K562 (cell line): ENCODE data around the gene SELENOI. TPM values are rescaled to one million over a fixed set of nuclear protein-coding genes. Genes with fewer than 3 reads are reported as not detected.

Source experiments
- ATAC-seq: fragments of 200-7000 bp; cut with Tn5 transposase; 3 replicates; pipeline ENCODE4 v1.9.1; 2020; ENCODE audit warnings: moderate library complexity
- BruUV-seq: library from RNA; stranded (reverse); fragments of 400-500 nt; replicated peaks from 2 replicates; lab custom pipeline; 2021; lab: Mats Ljungman, UMichigan
- CTCF ChIA-PET: fragments of 300-600 bp; formaldehyde crosslinking; extraction: SDS; loops from one replicate; lab custom pipeline; 2021; ENCODE audit warnings: low intra/inter-chr PET ratio; lab: Yijun Ruan, JAX
- POLR2A ChIA-PET: fragments of 300-600, 350-650 bp; sonication (Branson Sonifier 250); formaldehyde crosslinking; extraction: SDS; loops from one replicate; lab custom pipeline; 2021; ENCODE audit warnings: antibody characterized with exemption, inconsistent platforms; lab: Yijun Ruan, JAX
- DNase-seq, 4 experiments: peaks; one replicate each; pipeline versions ENCODE4 v3.0.0 to v3.0.0-alpha.2; 2011 to 2018; ENCODE audit warnings: low spot score in 3 of 4, mixed read lengths in 3 of 4; ENCODE audit errors: extremely low read depth in 1 of 4
- FAIRE-seq: peaks from 2 replicates; lab custom pipeline; 2011; peaks lifted over from hg19 to GRCh38; lab: Jason Lieb, UNC
- H2AFZ ChIP-seq: 2 replicates; pipeline ENCODE4 v1.6.0; 2011; ENCODE audit warnings: low read depth, low read length, control low read depth, inconsistent platforms
- H3K27ac ChIP-seq: fragments of 200-600 bp; 3 replicates; pipeline ENCODE4 v1.8.0; 2011; ENCODE audit warnings: low read depth, mild to moderate bottlenecking, control low read depth, inconsistent platforms, low read length, moderate library complexity, mixed read lengths; ENCODE audit errors: extremely low read depth
- H3K27me3 ChIP-seq, 2 experiments: fragments of 300-600 bp in 1 of 2; 2 replicates in 1 of 2; 3 replicates in 1 of 2; pipeline versions ENCODE4 v1.6.0 to v1.8.0; 2011; ENCODE audit warnings: inconsistent platforms in 2 of 2, low read length in 2 of 2, mild to moderate bottlenecking in 1 of 2, mixed read lengths in 1 of 2, moderate library complexity in 1 of 2; ENCODE audit not compliant: control insufficient read depth in 2 of 2, insufficient read depth in 2 of 2
- H3K36me3 ChIP-seq: fragments of 300-600 bp; 3 replicates; pipeline ENCODE4 v1.8.0; 2011; ENCODE audit warnings: mild to moderate bottlenecking, low read length, inconsistent platforms; ENCODE audit not compliant: control insufficient read depth, insufficient read depth
- H3K4me1 ChIP-seq, 2 experiments: fragments of 200-600 bp in 1 of 2; replicated peaks in 1 of 2; 2 replicates in 1 of 2; 3 replicates in 1 of 2; pipeline versions ENCODE4 v1.5.1 to v1.8.0; 2011; ENCODE audit warnings: inconsistent platforms in 2 of 2, low read length in 2 of 2, mild to moderate bottlenecking in 1 of 2, mixed read lengths in 1 of 2, moderate library complexity in 1 of 2; ENCODE audit not compliant: control insufficient read depth in 2 of 2, insufficient read depth in 2 of 2
- H3K4me2 ChIP-seq: 2 replicates; pipeline ENCODE4 v1.6.1; 2011; ENCODE audit warnings: low read length, control low read depth, inconsistent platforms, mixed read lengths; ENCODE audit not compliant: insufficient read depth
- H3K4me3 ChIP-seq: fragments of 200-600 bp; sonication (generic), shearing (Covaris generic); 2 replicates; pipeline ENCODE4 v1.5.1; 2016; ENCODE audit warnings: control low read depth, inconsistent platforms
- H3K79me2 ChIP-seq: fragments of 200-600 bp; 3 replicates; pipeline ENCODE4 v1.8.0; 2011; ENCODE audit warnings: low read length, inconsistent platforms; ENCODE audit not compliant: control insufficient read depth, insufficient read depth
- H3K9ac ChIP-seq, 2 experiments: 2 replicates each; pipeline versions ENCODE4 v1.6.0 to v1.6.1; 2011; ENCODE audit warnings: low read depth in 2 of 2, low read length in 2 of 2, control low read depth in 1 of 2, inconsistent platforms in 1 of 2, mild to moderate bottlenecking in 1 of 2, mixed read lengths in 1 of 2; ENCODE audit not compliant: insufficient read depth in 1 of 2
- H3K9me1 ChIP-seq: one replicate; pipeline ENCODE4 v1.6.0; 2011; ENCODE audit warnings: inconsistent platforms, mild to moderate bottlenecking, low read length, moderate library complexity; ENCODE audit not compliant: control insufficient read depth, insufficient read depth
- H3K9me3 ChIP-seq: replicated peaks from 2 replicates; pipeline ENCODE4 v1.5.1; 2011; ENCODE audit warnings: low read depth, low read length, inconsistent platforms; ENCODE audit not compliant: control insufficient read depth, insufficient read depth
- H4K20me1 ChIP-seq: replicated peaks from 2 replicates; pipeline ENCODE4 v1.6.1; 2011; ENCODE audit warnings: low read length, inconsistent platforms, mixed read lengths; ENCODE audit not compliant: control insufficient read depth, insufficient read depth
- ATF3 ChIP-seq, 2 experiments: fragments of 450-650 bp in 1 of 2; sonication (generic) in 1 of 2; formaldehyde crosslinking in 1 of 2; IDR thresholded peaks in 1 of 2; conservative IDR thresholded peaks in 1 of 2; 2 replicates each; pipeline versions ENCODE4 v1.6.1 to v1.8.1; 2016 to 2023; ENCODE audit warnings: mild to moderate bottlenecking in 2 of 2, moderate library complexity in 2 of 2, inconsistent platforms in 1 of 2, missing genetic modification reagents in 1 of 2
- BACH1 ChIP-seq: fragments of 200-800 bp; sonication (Bioruptor generic); IDR thresholded peaks from 2 replicates; pipeline ENCODE4 v1.6.1; 2016; ENCODE audit warnings: missing genetic modification characterization, missing compliant biosample characterization
- EP400 ChIP-seq: fragments of 450-650 bp; IDR thresholded peaks from 2 replicates; pipeline ENCODE4 v1.6.1; 2017; ENCODE audit warnings: antibody characterized with exemption, mild to moderate bottlenecking, moderate library complexity
- FOXA1 ChIP-seq: fragments of 450-650 bp; IDR thresholded peaks from 2 replicates; pipeline ENCODE4 v1.6.1; 2016; ENCODE audit warnings: mild to moderate bottlenecking, borderline replicate concordance
- GATAD2A ChIP-seq: fragments of 450-650 bp; IDR thresholded peaks from 2 replicates; pipeline ENCODE4 v1.6.1; 2017
- MAFG ChIP-seq: fragments of 450-650 bp; conservative IDR thresholded peaks from 2 replicates; pipeline ENCODE4 v1.6.1; 2016; ENCODE audit warnings: missing genetic modification characterization, missing compliant biosample characterization
- NR3C1 ChIP-seq: sonication (generic); formaldehyde crosslinking; IDR thresholded peaks from 2 replicates; pipeline ENCODE4 v1.8.1; 2022; ENCODE audit warnings: missing genetic modification reagents
- SAP30 ChIP-seq: fragments of 200-600 bp; sonication (generic); IDR thresholded peaks from 2 replicates; pipeline ENCODE4 v1.6.1; 2012; ENCODE audit warnings: borderline replicate concordance, low read depth, mild to moderate bottlenecking, moderate library complexity, low read length, control low read depth, inconsistent platforms; ENCODE audit not compliant: insufficient read depth, poor library complexity, severe bottlenecking
- SMAD4 ChIP-seq: fragments of 250-450 bp; sonication (Bioruptor Pico); conservative IDR thresholded peaks from 2 replicates; pipeline ENCODE4 v1.8.0; 2021; ENCODE audit warnings: inconsistent platforms, mild to moderate bottlenecking, moderate library complexity
- SNRNP70 ChIP-seq: fragments of 200-400 bp; formaldehyde crosslinking; optimal IDR thresholded peaks from 2 replicates; pipeline ENCODE3; 2017; ENCODE audit warnings: low read depth, low read length
- TAF7 ChIP-seq: fragments of 450-650 bp; IDR thresholded peaks from 2 replicates; pipeline ENCODE4 v1.6.1; 2016; ENCODE audit warnings: missing genetic modification characterization, missing compliant biosample characterization
- ZBTB8A ChIP-seq: fragments of 450-650 bp; IDR thresholded peaks from 2 replicates; pipeline ENCODE4 v1.6.1; 2018; ENCODE audit warnings: mild to moderate bottlenecking, moderate library complexity; ENCODE audit not compliant: partially characterized antibody
- ZNF124 ChIP-seq: sonication (generic); formaldehyde crosslinking; IDR thresholded peaks from 2 replicates; pipeline ENCODE4 v1.8.1; 2022; ENCODE audit warnings: missing genetic modification reagents
- ZNF3 ChIP-seq: fragments of 250-450 bp; sonication (Bioruptor Pico); IDR thresholded peaks from 2 replicates; pipeline ENCODE4 v1.5.0; 2021; ENCODE audit warnings: mild to moderate bottlenecking, moderate library complexity
- ZNF583 ChIP-seq: fragments of 250-450 bp; sonication (Bioruptor Pico); IDR thresholded peaks from 2 replicates; pipeline ENCODE4 v1.4.0; 2020
- ZNF586 ChIP-seq: fragments of 450-650 bp; formaldehyde crosslinking; conservative IDR thresholded peaks from 2 replicates; pipeline ENCODE4 v1.4.0; 2020; ENCODE audit warnings: mild to moderate bottlenecking, moderate library complexity
- ZNF668 ChIP-seq: fragments of 250-450 bp; sonication (Bioruptor Pico); IDR thresholded peaks from 2 replicates; pipeline ENCODE4 v1.8.0; 2022; ENCODE audit warnings: mild to moderate bottlenecking, inconsistent platforms
- ZNF717 ChIP-seq: fragments of 250-450 bp; sonication (Bioruptor Pico); IDR thresholded peaks from 2 replicates; pipeline ENCODE4 v1.5.0; 2021
- ZNF740 ChIP-seq, 3 experiments: fragments of 200-800 bp in 1 of 3; sonication (Bioruptor generic) in 1 of 3; sonication (generic) in 1 of 3; formaldehyde crosslinking in 1 of 3; IDR thresholded peaks; 2 replicates each; pipeline versions ENCODE4 v1.6.1 to v1.8.0; 2016 to 2022; ENCODE audit warnings: mild to moderate bottlenecking in 2 of 3, missing compliant biosample characterization in 2 of 3, missing genetic modification characterization in 2 of 3, missing genetic modification reagents in 1 of 3
- ZNF75A ChIP-seq: fragments of 450-650 bp; formaldehyde crosslinking; IDR thresholded peaks from 2 replicates; pipeline ENCODE4 v1.4.0; 2020; ENCODE audit warnings: mild to moderate bottlenecking
- ZNF780A ChIP-seq: fragments of 250-450 bp; sonication (Bioruptor Pico); IDR thresholded peaks from 2 replicates; pipeline ENCODE4 v1.5.0; 2021; ENCODE audit warnings: mild to moderate bottlenecking
- WGBS: fragments of 100-300 bp; shearing (Covaris generic); methylation state at CpG from one replicate; pipeline ENCODE4 v1.1.6; 2016; ENCODE audit warnings: low coverage, mixed read lengths; ENCODE audit not compliant: insufficient coverage; ENCODE audit errors: missing lambda C conversion rate; 5-methylcytosine and 5-hydroxymethylcytosine counted together
- in situ Hi-C: fragments of 300-500 bp; cut with MboI; formaldehyde crosslinking; loops from 4 replicates; pipeline ENCODE4 v1.15.0; 2018; ENCODE audit warnings: inconsistent platforms, mixed read lengths
- intact Hi-C: fragments of 100-400 bp; cut with micrococcal nuclease; formaldehyde crosslinking; loops from 2 replicates; pipeline ENCODE4 v1.14.2; 2022
- polyA plus RNA-seq, 8 experiments: library from polyadenylated mRNA; depleted of rRNA in 4 of 8; stranded (reverse) in 5 of 8; unstranded in 3 of 8; fragments of >200 nt; fragmentation: Nextera tagmentation in 2 of 8; fragmentation: Illumina TruSeq in 1 of 8; extraction: Ambion mirVana in 2 of 8; extraction: Trizol in 1 of 8; gene quantifications; 2 replicates each; pipeline versions ENCODE4 v1.2.1 to v1.2.3, GENCODE V29; 2011 to 2014; ENCODE audit warnings: inconsistent platforms in 1 of 8, missing spikeins in 1 of 8
- total RNA-seq, 7 experiments: library from RNA; depleted of rRNA in 6 of 7; stranded (reverse); fragments of >200 nt in 6 of 7; fragmentation: Illumina TruSeq in 2 of 7; extraction: Trizol in 2 of 7; gene quantifications; 2 replicates each; pipeline versions ENCODE4 v1.2.1 to v1.2.3, GENCODE V29; 2011 to 2021; ENCODE audit warnings: low replicate concordance in 1 of 7

The SELENOI gene
- total and polyA plus RNA-seq, 9 of the 15 experiments (the other 6 are each of a cell fraction or from before 2014, with no cell fraction given): 9.6 to 46.9 (median 24.4) TPM

DNA sequence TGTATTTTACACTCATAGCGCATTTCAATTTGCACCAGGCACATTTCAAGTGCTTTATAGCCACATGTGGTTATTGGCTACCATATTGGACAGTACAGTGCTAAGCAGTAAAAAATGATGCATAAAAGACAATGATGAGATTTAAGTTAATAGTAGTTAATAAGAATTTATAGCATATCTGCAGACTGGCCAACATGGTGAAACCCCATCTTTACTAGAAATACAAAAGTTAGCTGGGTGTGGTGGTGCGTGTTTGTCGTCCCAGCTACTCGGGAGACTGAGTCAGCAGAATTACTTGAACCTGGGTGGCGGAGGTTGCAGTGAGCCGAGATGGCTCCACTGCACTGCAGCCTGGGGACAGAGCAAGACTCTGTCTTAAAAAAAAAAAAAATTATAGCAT, 65.5 kb downstream of the SELENOI start:
- H3K27ac ChIP-seq: peak overlapping the region; percentile 95
- H3K4me3 ChIP-seq: peak overlapping the region; percentile 30; the same call in 1 of the 2 replicates
- 13% methylated on average over 6 of the region's 6 CpGs for WGBS
- peak in 1 of 4 experiments; percentile 74 for DNase-seq
- H3K9ac ChIP-seq: peak overlapping the region in 1 of 2 experiments; percentile 78; a peak in 2 of 4 replicates
- H3K4me1 ChIP-seq: peaks cover 7 to 18% of the 10 kb centered on the region in 2 experiments; a peak in 4 of 5 replicates
- peak; percentile 74 for ATAC-seq
- H3K36me3 ChIP-seq: no peaks in the 10 kb centered on the region
- ChIA-PET CTCF (interaction anchor here (0.7 kb wide), 1 partner anchor 14 kb away, joined by 3 read pairs; no protein-coding TSS in a partner anchor), POLR2A (interaction anchor here (0.7 to 2.5 kb wide), 5 partner anchors 11 to 510 kb away, joined by 3 to 16 read pairs (median 4); no protein-coding TSS in a partner anchor)
- no peaks in the 10 kb centered on the region for H4K20me1 ChIP-seq
- in situ Hi-C loops (no loop called here), intact Hi-C loops (loop anchor here (5.0 kb wide), 1 partner anchor 64 kb away; the partner anchor contains the start of genes ADGRF3 and SELENOI)
- peak; percentile 80 for FAIRE-seq
- BruUV-seq: no TSS peak
- peak overlapping the region; percentile 79 for H3K4me2 ChIP-seq
- H3K27me3 ChIP-seq: no peaks in the 10 kb centered on the region
- 0 out of 2 replicates have a peak, but pooled peaks cover 4% of the 10 kb centered on the region for H3K9me3 ChIP-seq
- peak overlapping the region; percentile 95 for H2AFZ ChIP-seq
- no peaks in the 10 kb centered on the region for H3K79me2 ChIP-seq
- no peaks in the 10 kb centered on the region for H3K9me1 ChIP-seq
- TF ChIP-seq SNRNP70 (no peak), EP400 (no peak), ZNF124 (CRISPR knock-in tag) (no peak), ZNF717 (CRISPR knock-in tag) (no peak), TAF7 (tag) (0 out of 2 replicates have a peak, but pooled peaks have one; percentile 16), SMAD4 (CRISPR knock-in tag) (peak; percentile 57), GATAD2A (0 out of 2 replicates have a peak, but pooled peaks have one; percentile 14), MAFG (tag) (peak; percentile 97), ATF3 (IDR thresholded peaks at IDR 0.05) (no peak), ATF3 (CRISPR knock-in tag; conservative IDR thresholded peaks at IDR 0.05) (no peak), ZNF668 (peak; percentile 72; the same call in 1 of the 2 replicates), FOXA1 (no peak), ZNF740 (CRISPR knock-in tag; IDR thresholded peaks at IDR 0.05) (no peak), ZNF740 (tag; IDR thresholded peaks at IDR 0.05) (0 out of 4 replicates have a peak, but pooled peaks of 1 of the 2 experiments have one; percentile 51), ZNF586 (CRISPR knock-in tag) (no peak), ZNF75A (CRISPR knock-in tag) (0 out of 2 replicates have a peak, but pooled peaks have one; percentile 27), ZNF583 (CRISPR knock-in tag) (peak; percentile 71), NR3C1 (CRISPR knock-in tag) (no peak), ZNF3 (CRISPR knock-in tag) (no peak), ZBTB8A (no peak), BACH1 (tag) (no peak), SAP30 (no peak), ZNF780A (CRISPR knock-in tag) (no peak)
